ENCODE measurements around the gene RPLP2. TPM values are rescaled to one million over a fixed set of nuclear protein-coding genes. Genes with fewer than 3 reads are reported as not detected.
A peak's percentile ranks its signal among the peaks of the same experiment; 100 is the strongest.

Gene RPLP2
- total RNA-seq, 1 donor, result 220 TPM

- no peak overlapping the region for H3K4me3 ChIP-seq (ENCODE audit: low read depth, low read length)
- no peak for TF ChIP-seq CTCF (IDR thresholded peaks at IDR 0.05; ENCODE audit: insufficient read depth, low read depth, low read length)
- DNase-seq (ENCODE audit: low read depth), result no peak
Measured at GRCh38 chr11:831118-831864, 21.5 kb downstream of the RPLP2 start.

GRCh38 chr11:831961-832528 is 22.3 kb downstream of the RPLP2 start:
- H3K4me3 ChIP-seq (ENCODE audit: low read depth, low read length), result peak overlapping the region; percentile 57
- no peak for TF ChIP-seq CTCF (IDR thresholded peaks at IDR 0.05; ENCODE audit: insufficient read depth, low read depth, low read length)
- DNase-seq (ENCODE audit: low read depth), result no peak

GRCh38 chr11:832529-833113 is 22.9 kb downstream of the RPLP2 start, which contains the start of gene CD151:
Gene CD151 (plus strand): TSS chr11:832952. CDS start chr11:836070, 3,118 bp downstream.
- peak within 1 kb of the TSS; percentile 72 for H3K4me3 ChIP-seq (ENCODE audit: low read depth, low read length)
- peak; percentile 53 for DNase-seq (ENCODE audit: low read depth)
- no peak for TF ChIP-seq CTCF (IDR thresholded peaks at IDR 0.05; ENCODE audit: insufficient read depth, low read depth, low read length)

- peak overlapping the region; percentile 72 for H3K4me3 ChIP-seq (ENCODE audit: low read depth, low read length)
- no peak for TF ChIP-seq CTCF (IDR thresholded peaks at IDR 0.05; ENCODE audit: insufficient read depth, low read depth, low read length)
- DNase-seq (ENCODE audit: low read depth), result no peak
Measured at GRCh38 chr11:833114-833791, 23.5 kb downstream of the RPLP2 start.

GRCh38 chr11:833849-834311 is 24.1 kb downstream of the RPLP2 start:
- DNase-seq (ENCODE audit: low read depth), result no peak
- peak overlapping the region; percentile 72 for H3K4me3 ChIP-seq (ENCODE audit: low read depth, low read length)
- TF ChIP-seq CTCF (IDR thresholded peaks at IDR 0.05; ENCODE audit: insufficient read depth, low read depth, low read length), result no peak

- H3K4me3 ChIP-seq (ENCODE audit: low read depth, low read length), result peak overlapping the region; percentile 40
- TF ChIP-seq CTCF (IDR thresholded peaks at IDR 0.05; ENCODE audit: insufficient read depth, low read depth, low read length), result no peak
- peak; percentile 71 for DNase-seq (ENCODE audit: low read depth)
Measured at GRCh38 chr11:834371-835316, 24.9 kb downstream of the RPLP2 start.

All from fibroblast of villous mesenchyme (primary cell).